NCI-H82 (cell line): ENCODE results near the gene CCDC171.

ENCODE experiments used
- DNase-seq: peaks from one replicate; lab custom pipeline; 2025; lab: John Stamatoyannopoulos, UW

The CCDC171 gene

DNA sequence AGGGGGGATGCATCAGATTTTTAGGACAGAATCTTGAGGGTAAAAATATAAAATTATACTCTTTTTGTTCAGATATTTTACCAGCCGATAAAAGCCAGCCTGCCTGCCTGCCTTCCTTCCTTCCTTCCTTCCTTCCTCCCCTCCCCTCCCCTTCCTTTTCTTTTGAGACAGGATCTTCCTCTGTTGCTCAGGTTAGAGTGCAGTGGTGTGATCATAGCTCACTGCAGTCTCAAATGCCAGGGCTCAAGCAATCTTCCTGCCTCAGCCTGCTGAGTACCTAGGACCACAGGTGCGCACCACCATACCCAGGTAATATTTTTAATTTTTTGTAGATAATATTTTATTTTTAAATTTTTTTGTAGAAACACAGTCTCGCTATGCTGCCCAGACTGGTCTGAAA lies 330.0 kb downstream of the CCDC171 start:
- DNase-seq = no peak

DNA sequence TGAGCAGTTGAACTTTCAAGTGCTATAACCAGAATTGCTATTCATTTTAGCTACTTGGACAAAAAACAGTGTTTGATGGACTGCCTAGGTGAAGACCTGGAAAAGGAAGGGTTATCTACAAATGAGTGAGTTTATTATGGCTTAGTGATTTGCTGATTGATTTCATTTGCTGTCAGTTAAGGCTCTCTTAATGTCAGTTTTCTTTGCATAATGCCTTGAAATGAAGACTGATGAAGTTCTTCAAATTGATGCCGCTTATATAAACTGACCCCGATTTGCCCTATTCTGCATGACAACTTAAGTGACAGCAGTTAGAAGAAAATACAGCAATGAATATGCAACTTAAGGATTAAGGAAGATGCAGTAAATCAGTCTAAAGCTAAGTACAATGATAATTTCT lies 332.6 kb downstream of the CCDC171 start:
- no peak for DNase-seq

DNA sequence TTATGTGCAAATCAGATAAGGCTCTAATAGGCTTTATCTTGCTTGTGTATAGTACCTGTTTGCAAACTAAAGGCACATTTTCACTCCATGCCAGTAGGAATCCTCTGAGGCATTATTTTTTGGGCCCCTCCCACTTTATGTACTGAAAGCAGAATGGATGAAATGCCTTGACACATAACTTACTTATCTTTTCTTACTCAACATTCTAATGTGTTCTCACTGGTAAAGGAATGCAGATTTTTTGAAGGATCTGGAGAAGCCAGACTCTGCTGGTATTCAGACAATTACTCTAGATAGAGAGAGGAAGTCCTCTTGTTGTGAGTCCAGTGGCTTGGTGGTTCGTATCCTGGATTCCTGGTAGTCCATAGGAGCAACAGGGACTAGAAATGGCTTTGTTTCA lies 336.7 kb downstream of the CCDC171 start:
- no peak for DNase-seq

DNA sequence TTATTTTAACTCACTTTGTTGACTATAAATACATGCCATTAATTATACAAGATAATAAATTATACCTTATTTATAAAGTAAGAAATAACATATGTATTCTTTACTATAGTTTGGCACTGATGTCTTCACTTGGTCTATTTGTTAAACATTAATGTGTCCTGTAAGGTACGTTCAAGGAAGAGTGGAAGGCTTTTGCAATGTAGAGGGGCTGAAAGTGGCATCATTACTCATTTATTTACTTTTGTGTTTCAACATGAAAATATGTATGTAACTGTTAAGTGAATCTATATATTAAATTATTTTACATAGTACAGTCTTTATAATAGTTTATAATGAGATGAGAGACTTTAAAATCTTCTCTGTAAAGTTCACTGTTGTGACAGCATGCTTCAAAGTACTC lies 348.7 kb downstream of the CCDC171 start:
- DNase-seq = no peak

DNA sequence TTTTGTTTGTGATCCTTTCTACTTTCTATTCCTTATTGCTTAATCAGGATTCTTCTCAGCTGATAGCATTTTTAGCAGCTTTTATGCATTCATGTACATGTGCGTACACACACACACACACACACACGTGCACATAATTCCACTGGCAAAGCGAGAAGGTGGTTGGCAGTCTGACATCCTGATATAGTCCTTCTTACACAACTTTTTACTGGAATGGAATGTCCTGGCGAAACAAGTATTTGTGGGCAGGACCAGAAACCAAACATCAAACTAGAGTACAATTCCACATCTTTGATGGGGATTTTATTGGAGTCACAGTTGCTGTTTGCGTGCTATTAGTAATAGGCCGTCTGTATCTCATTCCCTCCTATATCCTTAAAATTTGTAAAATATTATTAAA lies 356.5 kb downstream of the CCDC171 start:
- no peak for DNase-seq

DNA sequence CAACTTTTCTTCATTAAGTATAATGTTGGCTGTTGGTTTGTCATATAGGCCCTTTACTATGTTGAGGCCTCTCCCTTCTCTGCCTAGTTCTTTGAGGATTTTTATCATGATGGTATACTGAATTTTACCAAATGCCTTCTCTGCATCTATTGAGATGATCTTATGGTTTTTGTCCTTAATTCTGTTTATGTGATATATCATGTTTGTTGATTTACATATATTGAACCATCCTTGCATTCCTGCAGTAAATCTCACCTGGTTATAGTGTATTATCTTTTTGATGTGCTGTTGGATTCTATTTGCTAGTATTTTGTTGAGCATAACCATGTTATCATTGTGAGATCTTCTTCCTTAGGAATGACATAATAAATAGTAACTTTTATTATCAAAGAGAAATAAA lies 362.9 kb downstream of the CCDC171 start:
- DNase-seq = no peak

DNA sequence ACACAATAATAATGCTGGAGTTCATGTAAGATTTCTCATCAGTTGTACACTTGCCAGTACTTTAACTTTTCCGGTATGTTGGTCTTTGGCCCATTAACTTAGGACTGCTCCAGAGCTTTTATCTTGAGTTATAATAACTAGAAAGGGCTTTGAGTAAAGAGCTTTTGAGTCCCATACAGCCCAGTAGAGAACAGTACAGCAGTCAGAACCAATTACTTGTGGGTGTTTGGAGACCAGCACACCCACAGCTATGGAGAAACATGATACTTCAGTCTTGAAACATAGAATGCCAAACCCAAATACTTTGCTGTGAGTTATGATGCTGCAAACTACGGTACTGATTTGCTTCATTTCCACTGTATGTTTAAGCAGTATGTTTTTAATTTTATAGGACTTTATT lies 374.3 kb downstream of the CCDC171 start:
- DNase-seq = no peak

DNA sequence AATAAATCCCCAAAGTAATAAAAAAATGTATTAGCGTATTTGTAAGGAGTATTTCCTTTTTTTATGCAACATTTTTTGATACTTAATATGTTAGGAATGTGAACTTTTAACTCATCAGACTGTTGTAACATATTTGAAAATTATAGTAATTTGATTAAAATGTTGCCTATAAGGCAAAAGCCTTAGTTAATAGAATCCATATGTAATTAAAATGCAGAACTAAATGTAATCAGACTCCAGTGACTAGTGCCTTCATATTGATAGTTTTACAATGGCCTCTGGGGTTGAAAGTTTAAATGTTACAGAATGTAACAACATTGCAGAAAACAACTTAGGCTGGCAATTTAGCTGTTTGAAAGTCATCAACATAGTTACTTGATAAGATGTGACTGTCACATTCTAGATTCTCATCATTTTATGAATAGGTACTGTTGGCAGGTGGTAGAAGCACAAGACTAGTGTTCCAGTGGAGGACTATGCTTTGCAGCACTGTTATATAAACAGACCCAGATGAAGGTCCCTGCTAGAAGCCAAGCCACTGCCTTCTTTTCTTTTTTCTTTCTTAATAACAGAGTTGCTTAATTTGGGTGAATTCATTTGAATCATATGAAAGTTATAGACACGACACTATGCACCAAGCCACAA lies 382.9 kb downstream of the CCDC171 start:
- DNase-seq = no peak

DNA sequence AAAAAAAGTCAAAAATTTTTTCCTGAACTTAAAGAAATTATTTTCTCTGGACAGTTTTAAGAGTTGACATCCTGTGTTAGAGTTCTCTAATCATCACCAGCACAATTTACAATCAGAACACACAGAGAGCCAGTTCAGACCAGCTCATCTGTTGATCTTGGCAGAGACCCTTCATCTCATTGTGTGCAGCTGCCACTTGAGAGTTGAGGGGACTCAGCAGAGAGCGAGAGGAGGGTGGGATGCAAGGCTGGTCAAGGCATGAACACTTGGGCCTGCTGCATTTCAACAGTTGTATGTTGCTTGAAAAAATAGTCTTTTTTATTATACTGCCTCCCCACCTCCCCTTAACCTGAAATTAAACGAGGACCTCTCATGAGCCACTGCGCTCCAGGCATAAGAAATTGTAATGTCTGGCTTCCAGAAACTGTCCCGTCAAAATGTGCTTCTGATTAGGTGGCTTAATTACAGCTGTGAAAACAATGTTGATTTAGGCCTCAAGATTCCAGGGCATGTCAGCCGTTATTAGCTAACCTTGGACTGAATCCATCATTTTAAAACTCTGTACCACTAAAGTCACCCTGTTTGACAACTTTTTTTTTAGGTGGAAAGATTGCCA lies 383.6 kb downstream of the CCDC171 start:
- DNase-seq = no peak

DNA sequence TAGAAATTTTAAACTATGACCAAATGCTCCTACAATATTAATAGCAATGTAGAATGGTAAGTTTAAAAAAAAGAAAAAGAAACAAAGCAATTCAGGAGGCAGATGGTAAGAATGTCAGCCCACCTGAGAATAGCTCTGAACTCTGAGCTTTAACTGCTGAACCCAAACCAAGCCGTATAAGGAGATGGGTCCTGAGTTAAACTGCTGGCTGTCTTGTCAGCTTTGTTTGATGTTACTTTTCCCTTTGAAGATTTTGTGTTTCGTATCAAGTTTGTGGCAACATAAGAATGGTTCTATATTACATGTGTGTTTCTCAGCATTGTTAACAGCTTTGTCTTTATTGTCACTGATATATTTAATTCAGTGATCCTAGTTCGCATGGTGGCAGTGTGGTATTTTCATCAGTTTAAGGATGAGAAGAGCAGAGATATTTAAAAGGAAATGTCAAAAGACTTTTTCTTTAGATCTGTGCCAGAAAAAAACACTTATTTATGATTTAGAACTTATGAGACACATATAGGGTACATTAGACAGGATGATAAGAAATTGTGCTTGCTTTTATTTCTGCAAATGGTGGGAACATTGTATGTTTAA lies 390.1 kb downstream of the CCDC171 start:
- DNase-seq = no peak

DNA sequence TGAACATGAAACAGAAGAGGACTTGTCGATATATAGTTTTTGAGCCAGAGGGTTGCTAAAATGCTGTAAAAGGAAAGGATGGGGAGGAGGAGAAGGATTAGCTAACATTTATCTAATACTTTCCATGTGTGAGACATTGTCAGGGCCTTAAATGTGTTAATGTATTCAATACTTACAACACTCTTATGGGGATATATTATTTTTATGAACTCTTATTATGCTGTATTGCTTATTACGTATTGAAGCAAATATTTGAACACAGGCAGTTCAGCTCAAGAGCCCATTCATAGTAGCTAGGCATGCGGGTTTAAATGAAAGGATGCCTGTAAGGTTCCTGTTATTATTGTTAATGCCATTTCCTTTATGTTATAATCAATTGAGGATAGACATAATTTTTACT lies 391.5 kb downstream of the CCDC171 start:
- DNase-seq = no peak

DNA sequence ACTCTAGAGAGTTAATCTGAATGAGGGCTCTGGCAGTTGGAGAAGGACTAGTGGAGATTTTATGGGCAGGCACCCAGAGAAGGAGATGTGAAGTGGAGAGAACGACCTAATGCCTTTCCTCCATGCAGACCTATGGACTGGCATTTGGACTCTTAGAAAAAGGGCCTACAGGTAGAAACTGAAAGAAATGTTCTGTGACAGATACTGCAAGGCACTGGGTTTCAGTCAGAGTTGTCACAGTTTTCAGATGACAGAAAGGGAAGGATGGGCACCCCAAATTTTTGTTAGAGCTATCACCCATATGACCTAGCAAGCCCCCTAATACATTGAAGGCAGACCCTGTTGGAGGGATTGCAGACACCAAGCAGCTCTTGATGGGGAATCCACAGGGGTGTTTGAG lies 406.8 kb downstream of the CCDC171 start:
- no peak for DNase-seq

DNA sequence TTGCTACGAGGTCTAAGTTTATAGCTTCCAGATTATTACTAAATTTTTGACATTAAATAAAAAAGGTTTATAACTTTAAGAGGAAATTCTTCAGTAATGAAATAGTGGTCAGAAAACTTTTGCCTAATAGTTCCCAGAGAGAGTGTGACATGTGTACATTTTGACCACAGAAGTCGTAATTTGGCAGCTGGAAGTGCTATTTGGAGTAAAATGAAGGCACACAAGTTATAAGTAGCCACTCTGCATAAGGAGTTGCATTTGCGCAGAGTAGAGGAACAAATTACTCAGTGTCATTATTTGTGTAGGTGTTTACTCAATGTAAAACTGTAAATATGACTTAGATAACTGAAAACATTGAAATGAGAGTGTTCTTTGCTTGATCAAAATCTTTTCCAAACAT lies 408.4 kb downstream of the CCDC171 start:
- no peak for DNase-seq

DNA sequence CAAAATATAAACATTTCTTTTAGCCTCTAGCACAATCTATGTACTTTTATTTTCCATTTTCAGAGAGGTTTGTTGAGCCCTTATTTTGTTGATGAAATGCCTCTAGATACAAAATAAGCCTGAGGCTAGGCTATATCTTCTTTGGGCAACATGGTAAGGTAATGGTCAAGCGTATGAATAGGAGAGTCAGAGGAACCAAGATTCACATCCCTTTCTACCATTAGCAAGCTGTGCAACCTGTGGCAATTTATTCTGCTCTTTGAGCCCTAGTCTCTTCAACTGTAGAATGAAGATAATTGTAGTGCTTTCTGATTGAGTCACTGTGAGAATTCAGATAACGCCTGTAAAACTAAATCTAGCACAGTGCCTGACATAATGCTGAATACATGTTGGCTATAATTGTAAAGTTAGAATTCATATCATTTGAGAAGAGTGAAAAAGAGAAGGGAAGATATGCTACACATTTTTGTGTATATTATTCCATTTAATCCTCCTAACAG lies 412.5 kb downstream of the CCDC171 start:
- no peak for DNase-seq

DNA sequence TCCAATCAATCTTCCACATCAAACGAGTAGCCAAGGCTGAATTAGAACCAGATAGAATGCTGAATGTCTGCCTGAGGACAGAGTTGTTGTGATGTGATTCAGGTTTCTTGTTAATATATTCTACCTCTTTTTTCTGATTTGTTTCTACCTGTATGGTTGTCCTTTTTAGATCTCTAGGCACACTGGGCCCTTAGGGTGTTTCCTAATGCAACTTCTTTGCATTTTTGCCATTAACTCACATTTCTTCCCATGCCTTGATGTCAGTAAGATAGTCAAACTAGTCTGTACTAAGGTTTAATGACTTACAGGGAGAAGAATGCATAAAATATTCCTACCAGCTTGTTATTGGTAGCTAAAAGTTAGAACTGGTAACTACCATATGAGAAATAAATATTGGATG lies 413.6 kb downstream of the CCDC171 start:
- DNase-seq = no peak

DNA sequence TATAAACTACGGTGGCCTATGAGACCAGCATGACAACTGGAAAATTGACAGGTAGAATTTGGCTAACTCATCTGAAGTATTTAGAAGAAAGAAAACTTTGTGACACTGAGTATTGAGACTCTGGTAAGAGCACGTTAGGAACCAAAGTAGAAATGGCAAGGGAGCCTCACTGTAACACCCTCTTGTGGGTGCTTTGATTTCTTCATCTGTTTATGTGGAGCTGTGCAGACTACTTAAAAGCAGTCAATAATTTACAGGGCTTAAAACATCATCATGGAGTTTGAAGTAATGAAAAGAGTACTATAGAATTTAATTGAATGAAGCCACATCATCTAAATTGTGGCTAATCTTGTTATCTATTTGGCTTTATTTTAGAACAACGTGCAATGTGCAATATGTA lies 414.2 kb downstream of the CCDC171 start:
- DNase-seq = no peak

DNA sequence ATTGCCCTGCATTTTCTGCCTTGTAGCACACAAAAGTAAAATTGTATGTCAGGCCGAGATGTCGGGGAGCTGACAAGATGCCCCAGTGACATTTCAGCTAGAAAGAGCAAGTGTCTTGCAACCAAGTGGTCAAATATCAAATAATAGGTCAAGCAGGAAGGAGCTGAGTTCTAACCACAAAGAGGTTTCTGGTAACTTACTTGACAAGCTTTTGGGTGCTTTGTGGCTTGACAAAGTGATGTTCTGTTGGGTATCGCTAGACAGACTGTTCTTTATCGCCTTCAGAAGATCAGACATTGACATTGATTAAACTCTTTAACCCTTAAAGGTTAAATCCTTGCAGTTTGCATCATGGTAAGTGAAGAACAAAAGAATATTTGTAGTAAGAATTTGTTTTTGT lies 419.9 kb downstream of the CCDC171 start:
- no peak for DNase-seq

DNA sequence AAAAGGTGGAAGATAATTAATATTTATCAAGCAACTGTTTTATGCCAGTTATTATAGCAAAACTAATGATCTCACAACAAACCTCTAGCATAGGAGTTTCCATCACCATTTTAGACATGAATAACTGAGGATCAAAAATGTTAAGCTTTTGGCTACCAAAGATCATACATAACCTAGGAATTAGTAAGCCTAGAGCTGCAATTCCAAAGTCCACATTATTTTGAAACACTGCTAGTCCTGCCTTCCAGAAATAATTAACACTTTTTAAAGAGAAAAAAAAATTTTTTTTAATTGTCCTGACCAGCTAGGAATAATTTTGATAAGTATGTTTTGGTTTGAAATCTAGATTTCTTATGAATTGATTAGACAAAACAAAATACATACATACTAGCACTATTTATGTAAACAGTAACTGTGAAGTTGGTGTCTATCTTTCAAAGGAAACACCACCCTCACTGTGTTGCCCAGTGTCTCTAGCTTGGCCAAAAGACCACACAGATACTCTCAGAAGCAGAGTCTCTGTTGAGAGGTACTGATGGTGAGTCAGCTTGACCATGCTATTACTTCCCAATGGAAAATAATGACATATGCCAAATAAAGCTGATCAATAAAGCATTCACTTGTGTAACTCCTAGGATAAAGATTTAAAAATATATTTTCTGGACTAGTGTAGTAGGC lies 422.4 kb downstream of the CCDC171 start:
- DNase-seq = no peak

DNA sequence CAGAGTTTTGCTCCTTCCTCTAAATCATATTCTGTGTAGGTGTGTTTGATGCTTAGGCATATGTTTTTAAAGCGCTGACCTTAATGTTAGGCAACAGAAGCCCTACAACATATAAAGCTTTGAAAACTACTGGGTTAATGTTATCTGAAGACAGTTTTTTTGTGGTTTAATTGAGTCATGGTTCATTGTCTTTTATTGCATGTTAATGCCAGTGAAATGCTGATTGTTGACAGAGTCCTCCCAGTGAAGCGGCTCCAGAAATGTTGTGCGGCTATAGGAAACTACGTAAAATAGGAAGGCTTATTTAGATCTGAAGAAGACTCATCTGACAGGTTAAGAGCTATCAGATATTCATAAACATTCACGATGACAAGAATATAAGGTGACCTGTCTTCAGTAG lies 424.6 kb downstream of the CCDC171 start:
- no peak for DNase-seq

DNA sequence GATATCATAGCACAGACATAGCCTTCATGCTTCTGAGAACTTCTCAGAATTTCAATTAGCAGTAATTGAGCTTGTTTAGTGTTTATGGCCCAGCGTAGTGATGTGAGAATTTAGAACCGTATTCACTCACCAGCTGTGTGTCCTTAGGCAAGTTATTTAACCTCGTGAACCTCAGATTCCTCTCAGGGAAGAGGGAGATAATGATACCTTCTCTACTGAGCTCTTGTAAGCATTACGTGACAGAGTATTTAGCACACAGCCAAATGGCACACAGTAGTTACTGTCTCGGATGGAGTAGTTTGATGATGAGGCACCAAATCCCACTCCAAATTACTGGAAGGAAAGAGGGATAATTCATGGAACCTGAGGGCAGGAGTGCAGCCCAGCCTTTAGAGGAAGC lies 429.3 kb downstream of the CCDC171 start:
- DNase-seq = no peak

DNA sequence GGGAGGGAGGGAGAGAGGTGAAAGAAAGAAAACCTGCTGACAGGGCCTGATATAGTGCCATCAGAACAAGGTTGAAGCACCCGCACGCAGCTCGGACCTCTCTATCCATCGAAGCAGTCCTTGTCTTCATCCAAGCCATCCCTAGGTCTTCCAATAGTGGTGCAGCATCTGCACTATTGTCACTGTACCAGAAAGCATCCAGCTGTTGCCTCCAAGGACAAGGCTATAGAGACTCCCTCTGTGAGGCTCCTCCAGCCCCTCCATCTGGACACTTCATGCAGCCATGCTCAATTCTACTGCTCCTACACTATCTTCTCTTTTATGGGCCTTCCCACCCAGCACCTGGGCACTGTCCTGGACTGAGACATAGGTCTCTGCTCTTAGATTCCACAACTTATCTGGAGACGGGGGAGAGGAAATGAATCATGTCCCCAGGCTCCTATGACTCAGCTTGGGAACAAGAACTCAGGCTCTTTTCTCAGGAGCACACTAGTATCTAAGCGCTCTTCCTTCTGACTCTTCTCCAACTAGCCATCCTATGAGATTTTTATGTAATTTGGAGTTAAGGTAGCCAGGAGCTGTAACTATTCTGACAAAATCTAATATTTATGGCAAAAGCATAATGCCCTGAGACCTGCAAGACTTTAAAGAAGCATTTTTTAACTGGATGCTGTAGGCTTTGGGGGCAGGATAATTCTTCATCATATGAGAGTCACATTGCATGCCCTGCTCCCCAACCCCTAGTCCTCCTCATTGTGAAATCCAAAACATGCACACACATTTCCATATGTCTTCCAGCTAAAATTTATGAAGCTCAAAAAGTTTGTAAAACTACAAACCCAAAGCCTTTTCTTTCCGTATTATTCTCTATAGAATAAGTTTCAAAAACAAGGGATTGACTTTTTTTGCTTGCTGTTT lies 446.8 kb downstream of the CCDC171 start:
- no peak for DNase-seq

DNA sequence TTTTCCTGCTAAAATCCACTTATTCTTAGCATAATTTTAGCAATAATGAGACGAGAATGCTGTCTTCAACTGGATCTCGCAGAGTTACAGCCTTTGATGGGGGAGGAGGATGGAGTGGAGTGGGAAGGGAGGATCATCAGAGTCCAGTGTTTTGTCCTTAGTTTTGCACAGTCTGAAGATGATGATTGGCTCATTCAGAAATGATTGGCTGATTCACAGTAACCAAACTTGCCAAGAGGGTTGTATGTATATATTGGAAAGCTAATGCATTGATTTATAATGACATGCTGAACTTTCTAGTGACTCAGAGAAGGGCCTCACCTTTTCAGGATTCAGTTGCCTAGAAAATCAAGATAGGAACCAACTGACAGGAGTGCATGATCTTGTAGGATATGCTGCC lies 448.0 kb downstream of the CCDC171 start:
- no peak for DNase-seq
